Stimulated activated CD8-positive, alpha-beta memory T cell treated with anti-CD3 and anti-CD28 coated beads, Interleukin-12 subunit alpha, Interleukin-12 subunit beta, amount 100 ng/mL, for 4 hours (primary cell): ENCODE data around the gene TMEM51.

Source experiments
- DNase-seq: peaks from one replicate; pipeline ENCODE4 v3.0.0-alpha.2; 2020; ENCODE audit warnings: low read depth

TMEM51 gene

DNA sequence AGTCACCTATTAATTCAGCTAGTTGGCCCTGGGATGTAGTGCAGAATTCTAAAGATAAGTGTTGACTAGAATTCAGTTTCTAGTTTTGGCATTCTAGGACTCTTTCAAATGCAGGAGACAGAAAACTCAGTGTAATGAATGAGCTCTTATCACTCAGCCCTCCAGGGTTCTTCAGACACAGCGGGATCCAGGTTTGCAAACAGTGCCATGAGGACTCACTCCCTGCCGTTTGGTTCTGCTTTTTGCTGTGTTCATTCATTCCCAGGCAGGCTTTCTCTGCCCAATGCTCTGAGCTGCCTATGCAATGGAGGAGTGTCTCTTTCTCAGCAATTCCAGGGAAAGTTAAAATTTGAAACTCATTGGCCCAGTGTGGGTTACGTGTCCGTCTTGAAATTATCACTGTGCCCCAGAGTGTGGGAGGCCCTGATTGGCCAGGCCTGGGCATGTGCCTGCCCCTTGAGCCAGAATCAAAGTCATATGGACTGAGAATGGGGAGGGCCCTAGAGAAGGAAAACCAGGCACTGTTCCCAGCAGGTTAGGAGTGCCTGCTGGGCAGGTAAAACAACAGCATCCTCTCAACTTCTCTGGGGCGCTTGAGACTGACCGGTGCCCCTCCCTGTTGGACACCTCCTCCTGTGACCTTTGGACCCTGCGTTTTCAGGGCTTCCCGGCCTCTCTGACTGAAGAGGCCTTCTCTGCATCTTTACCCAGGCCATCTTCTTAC, 43.4 kb downstream of the TMEM51 start:
- no peak for DNase-seq

- DNase-seq, result no peak
Observed at GRCh38 chr1:15197591-15198447, 44.3 kb downstream of the TMEM51 start.

DNA sequence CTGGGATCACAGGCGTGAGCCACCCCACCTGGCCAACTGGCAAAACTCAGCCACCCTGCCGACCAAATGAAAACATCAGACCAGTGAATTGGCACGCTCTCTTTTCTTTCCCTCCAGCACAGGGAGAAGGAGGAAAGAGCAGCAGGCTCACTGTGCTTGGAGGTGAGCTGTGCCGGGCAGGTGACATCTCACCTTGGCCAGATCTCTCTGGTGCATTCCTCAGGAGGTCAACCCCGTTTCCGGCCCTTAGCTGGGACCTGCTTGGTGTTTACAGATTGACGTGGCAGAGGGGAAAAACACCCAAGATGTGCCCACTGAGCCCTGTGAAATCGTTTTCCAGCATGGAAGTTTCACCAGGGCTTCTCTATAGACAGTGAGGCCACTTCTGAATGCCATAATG, 45.1 kb downstream of the TMEM51 start:
- DNase-seq, result no peak

DNA sequence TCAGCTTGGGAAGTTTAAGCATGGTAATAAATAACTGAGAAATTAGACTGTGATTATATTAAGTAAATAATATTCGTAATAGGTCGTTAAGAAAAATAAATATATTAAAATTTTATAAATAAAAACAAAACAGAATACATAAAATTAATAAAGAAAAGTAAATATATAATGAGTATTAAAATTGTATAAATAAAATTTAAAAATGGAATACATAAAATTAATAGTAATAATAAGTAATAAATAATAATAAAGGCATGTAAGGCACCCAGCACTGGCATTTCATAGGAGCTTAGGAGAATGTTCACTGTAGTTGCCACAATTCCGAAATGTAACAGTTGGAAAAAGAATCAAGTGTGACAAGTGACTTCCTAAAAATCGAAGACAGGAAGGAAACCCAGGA, 47.7 kb downstream of the TMEM51 start:
- DNase-seq, result no peak

GRCh38 chr1:15201849-15202551, 48.5 kb downstream of the TMEM51 start:
- DNase-seq, result no peak

- DNase-seq, result no peak
Observed at GRCh38 chr1:15204931-15205330, 51.4 kb downstream of the TMEM51 start.

- no peak for DNase-seq
Observed at GRCh38 chr1:15205586-15206346, 52.2 kb downstream of the TMEM51 start.

DNA sequence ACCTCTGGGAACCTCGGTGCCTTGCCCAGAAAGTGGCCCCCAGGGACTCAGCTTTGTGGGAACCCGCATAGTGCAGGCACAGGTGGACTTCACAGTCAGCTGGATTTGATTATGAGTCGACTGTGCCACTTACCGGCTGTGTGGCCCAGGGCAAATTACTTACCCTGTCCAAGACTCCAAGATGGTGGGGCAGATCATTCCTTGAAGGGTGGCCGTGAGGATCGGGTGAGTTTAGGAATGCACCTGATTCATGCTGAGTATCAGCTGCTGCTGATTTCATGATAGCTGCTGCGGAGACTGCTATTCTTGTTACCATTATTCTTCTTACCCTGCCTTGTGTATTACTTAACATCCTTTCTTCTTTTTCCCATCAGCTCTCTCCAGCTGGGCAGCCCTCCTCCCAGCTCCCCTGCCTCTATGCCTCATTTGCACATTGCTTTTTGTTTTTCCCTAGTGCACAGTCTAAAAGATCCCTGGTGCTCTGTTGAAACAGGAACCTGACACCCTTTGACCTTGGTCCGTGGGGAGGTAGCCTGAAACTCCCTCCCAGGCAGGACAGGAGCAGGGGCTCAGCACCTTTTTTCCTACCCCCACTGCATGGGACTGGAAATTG, 53.0 kb downstream of the TMEM51 start:
- DNase-seq, result no peak

GRCh38 chr1:15207031-15207828, 53.7 kb downstream of the TMEM51 start:
- DNase-seq, result no peak

GRCh38 chr1:15207829-15208429, 54.4 kb downstream of the TMEM51 start:
- no peak for DNase-seq

GRCh38 chr1:15210651-15211375, 57.3 kb downstream of the TMEM51 start:
- DNase-seq, result no peak

DNA sequence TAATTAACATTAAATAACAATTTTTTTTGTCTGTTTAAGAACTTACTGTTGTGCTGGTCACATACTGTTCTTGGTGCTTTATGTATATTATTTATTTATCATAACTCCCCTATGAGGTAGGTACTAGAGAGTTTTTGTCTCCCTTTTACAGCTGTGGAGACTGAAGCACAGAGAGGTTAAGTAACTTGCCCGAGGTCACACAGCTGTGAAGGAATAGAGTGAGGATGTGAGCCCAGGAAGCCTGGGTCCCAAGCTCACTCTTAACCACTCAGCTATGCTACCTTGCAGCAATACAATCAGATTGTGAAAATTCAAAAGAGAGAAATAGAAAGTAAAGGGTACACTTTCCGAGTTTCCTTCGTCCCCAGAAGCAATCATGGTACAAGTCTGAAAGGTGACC, 57.9 kb downstream of the TMEM51 start:
- no peak for DNase-seq

DNA sequence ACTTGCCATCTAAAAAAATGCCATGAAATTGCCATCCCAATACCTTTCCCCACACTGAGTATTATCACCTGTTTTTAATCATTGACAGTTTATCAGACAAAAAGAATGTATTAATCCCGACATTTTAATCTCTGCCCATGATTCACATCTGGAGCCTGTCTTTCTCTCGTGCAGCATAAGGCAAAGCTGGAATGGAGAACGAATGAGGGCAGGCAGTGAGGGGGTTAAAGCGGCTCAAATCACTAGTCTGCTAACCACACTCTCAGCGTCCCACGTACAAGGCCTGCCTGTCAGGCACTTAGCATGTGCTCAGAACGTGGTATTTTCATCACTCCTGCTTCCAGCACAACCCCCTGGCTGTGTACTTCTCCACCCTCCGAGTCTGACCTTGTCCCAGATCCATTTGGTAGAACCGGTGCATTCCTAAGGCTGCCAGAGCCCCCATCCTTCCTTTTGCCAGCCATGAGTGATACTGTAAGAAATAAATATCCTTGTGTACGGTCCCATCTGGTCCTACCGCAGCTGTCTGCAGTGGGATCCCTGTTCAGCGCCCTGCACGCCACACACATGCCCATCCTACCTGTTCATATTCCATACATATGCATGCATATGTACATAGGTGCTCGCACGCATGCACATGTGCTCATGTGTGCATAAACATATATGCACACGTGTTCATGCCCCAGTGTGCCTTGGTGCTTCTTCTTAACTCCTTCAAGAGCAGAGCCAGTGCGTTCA, 58.8 kb downstream of the TMEM51 start:
- DNase-seq, result no peak

GRCh38 chr1:15212954-15213291, 59.4 kb downstream of the TMEM51 start:
- no peak for DNase-seq

GRCh38 chr1:15213341-15213821, 59.8 kb downstream of the TMEM51 start:
- DNase-seq, result no peak

GRCh38 chr1:15214527-15214926, 61.0 kb downstream of the TMEM51 start:
- DNase-seq, result no peak

DNA sequence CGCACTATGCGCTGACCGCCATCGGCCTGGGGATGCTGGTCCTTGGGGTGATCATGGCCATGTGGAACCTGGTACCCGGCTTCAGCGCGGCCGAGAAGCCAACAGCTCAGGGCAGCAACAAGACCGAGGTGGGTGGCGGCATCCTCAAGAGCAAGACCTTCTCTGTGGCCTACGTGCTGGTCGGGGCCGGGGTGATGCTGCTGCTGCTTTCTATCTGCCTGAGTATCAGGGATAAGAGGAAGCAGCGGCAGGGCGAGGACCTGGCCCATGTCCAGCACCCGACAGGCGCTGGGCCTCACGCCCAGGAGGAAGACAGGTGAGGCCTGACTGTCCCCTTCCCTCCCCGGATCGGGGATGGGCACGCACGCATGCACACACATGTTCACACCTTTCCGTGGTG, 61.6 kb downstream of the TMEM51 start:
- no peak for DNase-seq

- DNase-seq, result no peak
Observed at GRCh38 chr1:15217654-15218053, 64.1 kb downstream of the TMEM51 start.
